ENCODE data around the gene TRIM31. TPM values are rescaled to one million over a fixed set of nuclear protein-coding genes. Genes with fewer than 3 reads are reported as not detected.

TRIM31 gene
- total RNA-seq, result not detected

- no peaks in the 10 kb centered on the region for H3K36me3 Mint-ChIP-seq
- no peak within 1 kb of the TSS for H3K4me3 Mint-ChIP-seq
- peaks cover 10% of the 10 kb centered on the region for H3K4me1 Mint-ChIP-seq
- no peaks in the 10 kb centered on the region for H3K9me3 Mint-ChIP-seq
- H3K27ac Mint-ChIP-seq, result no peak within 1 kb of the TSS
- no peak for DNase-seq
- H3K27me3 Mint-ChIP-seq, result peaks cover 72% of the 10 kb centered on the region
Observed at GRCh38 chr6:30113003-30113759, at the start of gene TRIM31. TRIM31 (minus strand) TSS chr6:30113090; CDS start chr6:30112805, 285 bp downstream.

GRCh38 chr6:30162265-30163089 lies 49.6 kb upstream of the TRIM31 start:
- Mint-ChIP-seq H3K4me1 (peaks cover 35% of the 10 kb centered on the region), H3K27me3 (peaks cover 46% of the 10 kb centered on the region), H3K4me3 (no peak overlapping the region), H3K27ac (no peak overlapping the region), H3K36me3 (no peaks in the 10 kb centered on the region), H3K9me3 (no peaks in the 10 kb centered on the region)
- no peak for DNase-seq

- Mint-ChIP-seq H3K9me3 (no peaks in the 10 kb centered on the region), H3K27me3 (peaks cover 39% of the 10 kb centered on the region), H3K4me3 (no peak within 1 kb of the TSS), H3K27ac (no peak within 1 kb of the TSS), H3K4me1 (peaks cover 26% of the 10 kb centered on the region), H3K36me3 (no peaks in the 10 kb centered on the region)
- DNase-seq, result no peak
Observed at GRCh38 chr6:30160785-30161531, 48.1 kb upstream of the TRIM31 start, which contains the start of gene TRIM10. TRIM10 (minus strand) TSS chr6:30161211; CDS start chr6:30160858, 353 bp downstream.

- Mint-ChIP-seq H3K27me3 (peaks cover 39% of the 10 kb centered on the region), H3K4me1 (peaks cover 26% of the 10 kb centered on the region), H3K4me3 (no peak overlapping the region), H3K36me3 (no peaks in the 10 kb centered on the region), H3K27ac (no peak overlapping the region), H3K9me3 (no peaks in the 10 kb centered on the region)
- DNase-seq, result no peak
Observed at GRCh38 chr6:30160008-30160784, 47.3 kb upstream of the TRIM31 start.

- Mint-ChIP-seq H3K27me3 (peaks cover 33% of the 10 kb centered on the region), H3K36me3 (no peaks in the 10 kb centered on the region), H3K4me1 (peaks cover 22% of the 10 kb centered on the region), H3K27ac (no peak overlapping the region), H3K4me3 (no peak overlapping the region), H3K9me3 (no peaks in the 10 kb centered on the region)
- no peak for DNase-seq
Observed at GRCh38 chr6:30158475-30159040, 45.7 kb upstream of the TRIM31 start.

DNA sequence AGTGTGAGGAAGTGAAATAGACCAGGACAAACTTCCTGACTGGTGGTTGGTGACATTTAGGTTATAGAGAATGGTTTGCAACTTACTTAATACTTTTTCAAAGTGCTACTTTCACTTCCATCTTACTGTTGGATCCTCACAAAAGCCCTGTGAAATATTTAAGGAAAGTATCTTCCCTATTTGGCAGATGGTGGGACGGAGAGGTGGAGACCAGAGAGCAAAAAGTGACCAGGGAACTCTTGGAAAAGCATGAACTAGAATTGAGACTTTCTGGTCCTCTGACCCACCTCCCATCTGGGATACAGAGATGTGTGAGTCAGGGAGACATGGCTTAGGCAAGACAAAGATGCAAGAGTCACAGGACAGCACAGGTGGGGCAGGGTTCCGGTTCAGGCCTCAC lies 45.1 kb upstream of the TRIM31 start:
- peaks cover 17% of the 10 kb centered on the region for H3K4me1 Mint-ChIP-seq
- peaks cover 33% of the 10 kb centered on the region for H3K27me3 Mint-ChIP-seq
- H3K27ac Mint-ChIP-seq, result no peak overlapping the region
- H3K36me3 Mint-ChIP-seq, result no peaks in the 10 kb centered on the region
- no peak overlapping the region for H3K4me3 Mint-ChIP-seq
- H3K9me3 Mint-ChIP-seq, result no peaks in the 10 kb centered on the region
- no peak for DNase-seq

- H3K27ac Mint-ChIP-seq, result no peak overlapping the region
- H3K4me3 Mint-ChIP-seq, result no peak overlapping the region
- H3K4me1 Mint-ChIP-seq, result peaks cover 14% of the 10 kb centered on the region
- H3K36me3 Mint-ChIP-seq, result no peaks in the 10 kb centered on the region
- H3K27me3 Mint-ChIP-seq, result peaks cover 33% of the 10 kb centered on the region
- no peak for DNase-seq
- H3K9me3 Mint-ChIP-seq, result no peaks in the 10 kb centered on the region
Observed at GRCh38 chr6:30157581-30157980, 44.7 kb upstream of the TRIM31 start.

DNA sequence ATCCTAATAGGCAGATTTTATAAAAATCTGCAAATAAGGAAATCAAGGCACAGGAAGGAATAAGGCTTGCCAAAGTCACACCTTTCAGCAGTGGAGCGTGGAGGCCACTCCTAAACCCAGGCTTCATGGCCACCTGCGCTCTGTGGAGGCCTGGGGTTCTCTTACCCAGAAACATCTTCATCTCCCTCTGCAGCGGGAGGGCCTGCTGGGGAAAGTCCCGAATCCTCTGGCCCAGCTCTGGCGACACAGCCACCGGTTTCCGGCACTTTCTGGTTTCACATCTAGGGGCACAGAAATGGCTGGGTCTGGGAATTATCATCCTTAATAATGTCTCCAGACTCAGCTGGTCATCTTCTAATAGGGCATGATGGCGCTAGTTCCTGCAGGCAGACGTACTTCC lies 43.9 kb upstream of the TRIM31 start:
- Mint-ChIP-seq H3K4me3 (no peak overlapping the region), H3K27ac (no peak overlapping the region), H3K9me3 (no peaks in the 10 kb centered on the region), H3K36me3 (no peaks in the 10 kb centered on the region), H3K27me3 (peaks cover 33% of the 10 kb centered on the region), H3K4me1 (peaks cover 11% of the 10 kb centered on the region)
- DNase-seq, result no peak

- peaks cover 35% of the 10 kb centered on the region for H3K27me3 Mint-ChIP-seq
- H3K9me3 Mint-ChIP-seq, result no peaks in the 10 kb centered on the region
- peaks cover 11% of the 10 kb centered on the region for H3K4me1 Mint-ChIP-seq
- no peak overlapping the region for H3K27ac Mint-ChIP-seq
- DNase-seq, result no peak
- no peak overlapping the region for H3K4me3 Mint-ChIP-seq
- H3K36me3 Mint-ChIP-seq, result no peaks in the 10 kb centered on the region
Observed at GRCh38 chr6:30156262-30156599, 43.3 kb upstream of the TRIM31 start.

DNA sequence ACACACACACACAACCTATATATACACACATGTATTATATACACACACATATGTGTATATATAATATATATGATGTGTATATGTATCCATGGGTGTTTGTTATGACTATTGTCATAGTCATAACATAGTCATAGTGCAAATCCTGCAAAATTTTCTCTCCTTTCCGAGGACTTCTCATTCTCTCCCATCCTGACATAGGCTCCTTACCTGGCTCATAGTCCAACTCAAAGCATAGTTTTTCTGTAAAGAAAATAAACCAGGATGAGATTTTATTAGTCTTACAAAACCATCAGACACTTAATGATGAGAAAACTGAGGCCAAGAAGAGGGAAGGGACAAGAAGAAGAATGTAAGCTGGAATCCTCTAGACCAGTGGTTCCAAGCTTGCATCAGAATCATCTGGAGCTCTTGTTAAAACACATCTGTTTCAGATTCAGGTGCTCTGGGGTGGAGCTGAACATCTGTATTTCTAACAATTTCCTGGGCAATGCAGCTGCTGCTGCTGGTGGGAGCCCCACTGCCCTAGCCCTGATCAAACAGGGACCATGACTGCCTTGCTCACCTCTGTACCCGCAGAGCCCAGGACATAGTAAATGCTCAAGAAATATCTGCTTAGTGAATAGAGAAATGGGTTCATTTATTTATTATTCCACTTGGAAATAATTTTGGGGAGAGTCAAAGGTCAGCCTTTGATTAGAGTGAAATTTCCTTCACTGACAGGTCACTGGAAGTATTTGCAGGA lies 42.8 kb upstream of the TRIM31 start:
- no peaks in the 10 kb centered on the region for H3K9me3 Mint-ChIP-seq
- H3K27me3 Mint-ChIP-seq, result peaks cover 36% of the 10 kb centered on the region
- H3K4me1 Mint-ChIP-seq, result peaks cover 11% of the 10 kb centered on the region
- no peak for DNase-seq
- no peak overlapping the region for H3K4me3 Mint-ChIP-seq
- no peak overlapping the region for H3K27ac Mint-ChIP-seq
- H3K36me3 Mint-ChIP-seq, result no peaks in the 10 kb centered on the region

DNA sequence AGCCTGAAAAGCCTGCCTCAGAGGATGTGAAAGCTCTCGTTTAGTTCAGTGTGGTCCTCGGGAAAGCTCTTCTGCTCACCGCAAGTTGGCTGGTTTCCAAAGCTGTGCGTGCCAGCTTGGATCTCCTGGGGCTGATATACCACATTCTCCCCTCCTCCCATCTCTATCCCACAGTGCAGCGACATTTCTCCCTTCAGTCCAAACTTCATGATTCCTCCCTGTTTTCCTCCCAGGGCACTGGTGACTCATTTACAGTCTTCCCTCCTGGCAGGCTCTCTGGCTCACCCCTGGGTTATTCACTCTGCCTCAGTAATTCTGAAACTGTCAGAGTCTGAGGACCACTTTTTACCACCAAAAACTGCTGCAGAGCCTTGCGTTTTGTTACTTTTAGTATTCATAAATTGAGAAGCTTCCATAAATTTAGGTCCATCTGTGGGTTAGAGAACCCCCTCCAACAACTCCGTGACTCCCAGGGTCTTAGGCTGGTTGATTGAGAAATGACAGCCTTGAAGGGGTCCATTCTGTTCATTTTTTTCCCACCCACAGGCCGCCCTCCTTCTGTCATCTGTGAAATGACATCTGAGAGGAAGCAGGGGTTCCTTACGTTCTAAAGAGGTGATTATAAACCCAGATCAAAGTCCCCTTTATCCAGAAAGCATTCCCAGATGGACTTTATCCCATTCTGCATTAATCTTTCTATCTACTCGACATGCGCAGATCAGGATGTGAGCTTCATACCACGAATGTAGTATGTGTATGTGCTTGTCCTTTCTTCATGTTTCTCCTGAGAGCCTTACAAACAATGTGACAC lies 42.0 kb upstream of the TRIM31 start:
- no peak overlapping the region for H3K4me3 Mint-ChIP-seq
- no peak for DNase-seq
- no peak overlapping the region for H3K27ac Mint-ChIP-seq
- H3K9me3 Mint-ChIP-seq, result no peaks in the 10 kb centered on the region
- H3K27me3 Mint-ChIP-seq, result peaks cover 44% of the 10 kb centered on the region
- H3K4me1 Mint-ChIP-seq, result peaks cover 11% of the 10 kb centered on the region
- H3K36me3 Mint-ChIP-seq, result no peaks in the 10 kb centered on the region

DNA sequence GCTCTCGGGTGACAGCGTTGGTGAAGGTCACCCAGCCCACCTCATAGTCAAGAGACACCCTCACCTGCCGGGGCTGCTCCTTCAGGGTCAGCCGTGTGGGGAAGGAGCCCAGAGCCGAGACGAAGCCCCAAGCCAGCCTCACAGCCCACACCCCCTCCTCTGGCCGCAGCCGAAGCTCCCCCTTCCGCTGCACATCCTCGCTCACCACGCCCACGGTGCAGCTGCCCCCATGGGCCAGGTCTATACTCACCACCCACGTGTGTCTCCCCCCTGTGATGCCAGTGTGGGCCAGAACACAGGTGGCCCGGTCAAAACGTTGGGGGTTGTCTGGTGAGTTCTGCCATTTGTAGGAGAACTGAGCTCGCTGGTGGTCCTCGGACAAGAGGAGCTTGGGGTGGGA lies 41.2 kb upstream of the TRIM31 start:
- Mint-ChIP-seq H3K27ac (no peak overlapping the region), H3K36me3 (no peaks in the 10 kb centered on the region), H3K4me3 (no peak overlapping the region), H3K9me3 (no peaks in the 10 kb centered on the region), H3K4me1 (peaks cover 11% of the 10 kb centered on the region), H3K27me3 (peaks cover 42% of the 10 kb centered on the region)
- DNase-seq, result no peak

DNA sequence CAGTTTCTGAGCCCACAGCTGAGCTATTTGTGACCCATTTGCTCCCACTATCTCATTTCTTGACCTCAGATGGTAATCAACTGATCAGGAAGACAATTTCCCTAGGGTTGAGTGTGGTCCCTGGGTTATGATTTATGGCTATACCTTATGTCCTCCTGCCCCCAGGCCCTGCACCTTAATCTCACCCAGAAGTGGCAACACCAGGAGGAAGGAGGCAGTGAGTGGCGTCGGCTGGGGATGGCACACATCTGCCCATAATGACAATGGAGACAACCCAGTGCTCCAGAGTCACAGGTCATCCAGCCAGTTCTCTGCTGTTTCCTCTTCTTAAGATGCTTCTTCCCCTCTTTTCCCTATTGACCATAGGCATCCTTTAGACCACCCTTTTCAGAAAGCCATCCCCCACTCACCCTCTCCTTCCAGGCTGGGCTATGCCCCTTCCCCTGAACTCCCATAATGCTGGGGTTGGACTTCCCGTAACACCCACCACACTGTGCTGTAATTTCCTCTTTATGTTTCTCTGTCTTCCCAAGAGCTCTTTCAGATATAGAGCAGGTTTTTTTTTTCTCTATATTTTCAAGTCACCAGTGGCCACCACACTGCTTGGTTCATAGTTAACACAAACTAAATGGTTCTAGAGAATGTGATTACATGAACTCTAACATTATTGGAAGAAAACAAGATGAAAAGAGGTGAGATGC lies 40.2 kb upstream of the TRIM31 start:
- no peak overlapping the region for H3K4me3 Mint-ChIP-seq
- no peaks in the 10 kb centered on the region for H3K36me3 Mint-ChIP-seq
- no peaks in the 10 kb centered on the region for H3K9me3 Mint-ChIP-seq
- peaks cover 36% of the 10 kb centered on the region for H3K27me3 Mint-ChIP-seq
- DNase-seq, result no peak
- H3K4me1 Mint-ChIP-seq, result peaks cover 3% of the 10 kb centered on the region
- no peak overlapping the region for H3K27ac Mint-ChIP-seq
